Tongue (tissue), 2 donors: ENCODE data around the gene RIMOC1. TPM values are rescaled to one million over a fixed set of nuclear protein-coding genes. Genes with fewer than 3 reads are reported as not detected.
"Not testable (repeated sequence)": the region's sequence is repeated elsewhere in the genome, so short reads cannot be mapped to it uniquely, and the experiment has no call there.

Experiments used
- DNase-seq: peaks from one replicate; pipeline ENCODE4 v3.0.0-alpha.2; 2015
- total RNA-seq: library from RNA; depleted of rRNA; stranded (reverse); fragments of >200 nt; gene quantifications from one replicate; pipeline ENCODE4 v1.2.3, GENCODE V29; 2014

The RIMOC1 gene
- total RNA-seq, 1 donor from 2014 or later = 17.5 TPM

GRCh38 chr5:41891066-41891707 is 13.0 kb upstream of the RIMOC1 start:
- no peak for DNase-seq

GRCh38 chr5:41892031-41892430 is 12.1 kb upstream of the RIMOC1 start:
- no peak for DNase-seq

- DNase-seq = no peak
Observed at GRCh38 chr5:41893074-41893851, 10.9 kb upstream of the RIMOC1 start.

DNA sequence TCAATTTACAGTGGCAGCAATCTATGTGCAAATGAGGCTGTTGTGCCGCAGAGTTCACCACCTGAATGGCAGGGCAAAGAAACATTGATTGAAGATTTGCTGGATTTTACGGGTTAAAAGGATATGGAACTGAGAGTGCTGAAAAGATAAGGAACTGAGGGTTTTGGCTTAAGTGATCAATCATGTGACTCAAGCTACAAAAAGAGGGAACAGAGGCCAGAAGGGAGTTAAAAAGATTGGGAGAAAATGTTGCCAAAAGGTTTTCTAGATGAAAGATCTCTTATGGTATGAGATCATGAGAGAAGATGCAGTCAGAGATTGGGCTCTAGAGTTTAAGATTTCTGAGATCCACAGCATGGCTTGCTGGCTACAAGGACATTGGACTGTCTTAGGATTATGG is 7.9 kb upstream of the RIMOC1 start:
- DNase-seq = no peak

GRCh38 chr5:41903382-41903891 is 707 bp upstream of the RIMOC1 start:
- no peak for DNase-seq

- no peak for DNase-seq
Observed at GRCh38 chr5:41906151-41906550, 2.0 kb downstream of the RIMOC1 start.

DNA sequence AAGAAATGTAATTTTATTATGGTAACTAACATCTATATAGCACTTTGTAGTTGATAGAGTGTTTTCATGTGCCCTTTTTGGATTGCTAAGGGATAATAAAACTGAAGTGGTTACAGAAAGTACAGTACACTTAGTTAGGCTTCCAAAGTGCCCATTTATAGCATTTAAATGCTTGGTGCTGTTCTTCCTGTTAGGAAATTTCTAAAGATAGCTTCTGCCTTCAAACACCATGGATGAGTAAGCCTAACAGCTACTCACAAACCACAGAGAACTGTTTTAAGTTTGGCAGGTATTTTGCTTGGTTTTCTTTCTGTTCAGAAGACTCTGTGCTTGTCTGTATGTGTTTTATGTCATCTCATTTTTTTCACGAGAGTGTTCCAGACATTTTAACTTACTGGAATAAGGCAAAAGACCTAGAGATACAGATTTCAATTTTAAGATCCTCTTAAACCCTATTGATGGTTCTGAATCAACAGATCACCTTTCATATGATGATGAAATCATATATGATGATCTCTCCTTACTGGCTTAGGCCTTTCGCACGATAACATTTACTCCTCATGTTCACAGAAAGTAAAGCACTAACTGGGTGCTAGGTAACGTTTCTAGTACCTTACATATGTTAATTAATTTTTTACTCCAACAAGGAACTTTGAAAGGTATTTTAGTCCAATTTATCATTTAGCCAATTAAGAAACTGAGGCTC is 4.4 kb downstream of the RIMOC1 start:
- no peak for DNase-seq

- no peak for DNase-seq
Observed at GRCh38 chr5:41918105-41918504, 14.0 kb downstream of the RIMOC1 start.

DNA sequence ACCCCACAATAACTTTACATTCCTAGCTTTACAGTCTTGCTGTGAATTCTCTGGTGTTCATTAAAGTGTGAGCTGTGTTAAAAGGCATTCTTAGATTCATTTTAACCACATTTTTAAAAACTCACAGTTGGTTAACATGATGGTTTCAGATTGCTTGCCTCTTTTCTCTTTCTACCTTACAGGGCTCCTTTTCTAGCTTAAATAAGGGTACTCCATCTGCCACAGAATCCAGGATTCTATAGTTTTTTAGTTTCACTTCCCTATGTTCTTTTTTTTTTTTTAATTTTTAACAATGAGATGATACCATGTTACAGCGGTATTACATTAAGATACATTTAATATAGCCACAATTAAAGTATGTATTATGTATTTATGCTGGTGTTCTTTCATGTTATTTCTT is 17.0 kb downstream of the RIMOC1 start:
- DNase-seq = no peak

- DNase-seq = no peak
Observed at GRCh38 chr5:41921874-41922273, 17.7 kb downstream of the RIMOC1 start.

- no peak for DNase-seq
Observed at GRCh38 chr5:41924526-41924871, 20.4 kb downstream of the RIMOC1 start.

- DNase-seq = peak; percentile 89
Observed at GRCh38 chr5:41924872-41925554, 20.9 kb downstream of the RIMOC1 start, which contains the start of gene FBXO4. FBXO4 (plus strand) TSS chr5:41925281; CDS start chr5:41925310, 29 bp downstream.

- DNase-seq = peak; percentile 59
Observed at GRCh38 chr5:41925555-41925951, 21.4 kb downstream of the RIMOC1 start.

GRCh38 chr5:41927604-41928003 is 23.5 kb downstream of the RIMOC1 start:
- DNase-seq = no peak

DNA sequence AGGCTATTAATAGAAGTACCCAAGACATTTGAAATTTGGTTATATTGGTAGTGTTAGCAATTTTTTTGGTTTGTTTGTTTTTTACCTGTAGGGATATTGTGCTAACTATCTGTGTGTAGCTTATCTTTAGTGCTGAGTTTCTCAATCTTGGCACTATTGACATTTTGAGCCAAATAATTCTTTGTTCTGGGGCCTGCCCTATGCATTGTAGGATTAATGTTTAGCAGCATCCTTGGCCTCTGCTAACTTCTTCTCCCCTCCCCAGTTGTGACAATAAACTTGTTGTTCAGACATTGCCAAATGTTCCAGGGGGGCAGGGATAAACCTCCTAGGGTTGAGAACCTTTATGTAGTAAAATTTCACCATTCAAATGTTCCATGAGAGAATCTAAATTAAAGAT is 24.9 kb downstream of the RIMOC1 start:
- no peak for DNase-seq

DNA sequence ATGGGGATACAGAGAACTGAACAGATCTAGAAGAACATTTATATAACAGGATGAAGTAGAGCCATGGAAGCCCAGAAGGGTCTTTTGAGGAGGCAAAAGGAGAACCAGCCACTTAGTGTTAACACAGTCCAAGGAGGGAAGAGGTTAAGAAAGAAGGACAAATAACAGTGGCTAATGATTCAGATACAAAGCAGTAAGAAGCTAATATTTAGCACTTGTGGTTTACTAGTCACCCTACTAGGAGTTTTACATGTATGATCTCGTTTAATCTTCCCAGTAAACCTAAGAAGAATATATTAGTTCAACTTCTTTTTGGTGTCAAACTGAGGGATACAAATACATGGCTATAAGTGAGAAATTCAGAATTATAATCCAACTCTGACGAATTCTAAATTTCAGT is 28.6 kb downstream of the RIMOC1 start:
- no peak for DNase-seq

DNA sequence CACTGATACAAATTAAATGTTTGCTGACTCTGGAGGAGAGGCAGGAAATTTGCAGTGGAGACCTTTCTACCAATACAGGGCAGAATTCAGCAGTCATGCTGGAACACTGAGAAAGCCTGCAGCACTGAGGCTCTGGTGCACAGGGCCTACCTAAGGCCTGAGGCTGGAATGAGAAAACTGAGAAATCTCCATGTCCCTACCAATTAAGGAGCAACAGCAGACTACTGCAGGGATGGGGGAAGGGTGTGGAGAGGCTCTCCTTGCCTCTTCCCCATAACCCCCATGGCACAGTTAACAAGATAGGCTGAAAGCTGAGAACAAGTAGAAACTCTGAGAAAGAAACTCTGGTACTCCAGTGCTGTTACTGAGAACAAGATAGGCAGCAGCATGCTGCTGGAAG is 31.4 kb downstream of the RIMOC1 start:
- no peak for DNase-seq

- DNase-seq = no peak
Observed at GRCh38 chr5:41940641-41941040, 36.5 kb downstream of the RIMOC1 start.

GRCh38 chr5:41945332-41945955 is 41.3 kb downstream of the RIMOC1 start:
- DNase-seq = not testable (repeated sequence)

GRCh38 chr5:41951224-41951623 is 47.1 kb downstream of the RIMOC1 start:
- DNase-seq = no peak
